Calu3 (cell line): Measurements from ENCODE around the gene CDH13. TPM values are rescaled to one million over a fixed set of nuclear protein-coding genes. Genes with fewer than 3 reads are reported as not detected.

Experiments used
- BruUV-seq: library from RNA; stranded (reverse); fragments of 400-500 nt; replicated peaks from 2 replicates; lab custom pipeline; 2021; lab: Mats Ljungman, UMichigan
- CTCF ChIA-PET: fragments of 300-600 bp; sonication (Branson Sonifier 250); formaldehyde crosslinking; loops from one replicate; lab custom pipeline; 2022; ENCODE audit warnings: antibody characterized with exemption; lab: Charles Lee
- DNase-seq: peaks from one replicate; pipeline ENCODE4 v3.0.0; 2022
- H3K27ac Mint-ChIP-seq: one replicate; pipeline ENCODE4 v1.8.0; 2022; ENCODE audit warnings: mixed read lengths; ENCODE audit not compliant: unreplicated experiment
- H3K27me3 Mint-ChIP-seq: one replicate; pipeline ENCODE4 v1.8.0; 2022; ENCODE audit warnings: mixed read lengths; ENCODE audit not compliant: unreplicated experiment
- H3K36me3 Mint-ChIP-seq: one replicate; pipeline ENCODE4 v1.8.0; 2022; ENCODE audit warnings: mild to moderate bottlenecking, moderate library complexity, mixed read lengths; ENCODE audit not compliant: insufficient read depth, unreplicated experiment
- H3K4me1 Mint-ChIP-seq: one replicate; pipeline ENCODE4 v1.8.0; 2022; ENCODE audit warnings: mild to moderate bottlenecking, low read depth, mixed read lengths; ENCODE audit not compliant: unreplicated experiment
- H3K4me3 Mint-ChIP-seq: one replicate; pipeline ENCODE4 v1.8.0; 2022; ENCODE audit warnings: mild to moderate bottlenecking, low read depth, moderate library complexity, mixed read lengths; ENCODE audit not compliant: unreplicated experiment
- H3K9me3 Mint-ChIP-seq: one replicate; pipeline ENCODE4 v1.8.0; 2022; ENCODE audit warnings: low read depth, mixed read lengths; ENCODE audit not compliant: unreplicated experiment
- CTCF ChIP-seq: fragments of 200-600 bp; IDR thresholded peaks from one replicate; pipeline ENCODE4 v1.8.0; 2022; ENCODE audit warnings: antibody characterized with exemption; ENCODE audit not compliant: unreplicated experiment
- intact Hi-C: fragments of 100-400 bp; cut with micrococcal nuclease; formaldehyde crosslinking; loops from one replicate; pipeline ENCODE4 v1.10.0; 2022; ENCODE audit not compliant: unreplicated experiment
- total RNA-seq: library from RNA; stranded (reverse); gene quantifications from 2 replicates; pipeline ENCODE4 v1.2.3, GENCODE V29; 2022

The CDH13 gene
- total RNA-seq, 1 experiment from 2014 or later = not detected

- no peak overlapping the region for H3K4me3 Mint-ChIP-seq
- DNase-seq = no peak
- BruUV-seq = no TSS peak
- intact Hi-C loops = no loop called here
- H3K27me3 Mint-ChIP-seq = no peaks in the 10 kb centered on the region
- no peaks in the 10 kb centered on the region for H3K36me3 Mint-ChIP-seq
- TF ChIP-seq CTCF = no peak
- no peak overlapping the region for H3K27ac Mint-ChIP-seq
- H3K9me3 Mint-ChIP-seq = peaks cover 14% of the 10 kb centered on the region
- CTCF ChIA-PET = no interaction called here
- no peaks in the 10 kb centered on the region for H3K4me1 Mint-ChIP-seq
These were observed 240.7 kb downstream of the CDH13 start for GRCh38 chr16:82867485-82867884.

GRCh38 chr16:82874271-82874670 lies 247.5 kb downstream of the CDH13 start:
- no TSS peak for BruUV-seq
- DNase-seq = no peak
- CTCF ChIA-PET = no interaction called here
- Mint-ChIP-seq H3K4me3 (no peak overlapping the region), H3K4me1 (no peaks in the 10 kb centered on the region), H3K9me3 (peaks cover 12% of the 10 kb centered on the region), H3K36me3 (no peaks in the 10 kb centered on the region), H3K27ac (no peak overlapping the region), H3K27me3 (no peaks in the 10 kb centered on the region)
- no peak for TF ChIP-seq CTCF
- intact Hi-C loops = no loop called here

- Mint-ChIP-seq H3K4me3 (no peak overlapping the region), H3K36me3 (no peaks in the 10 kb centered on the region), H3K27ac (no peak overlapping the region), H3K4me1 (no peaks in the 10 kb centered on the region), H3K27me3 (no peaks in the 10 kb centered on the region), H3K9me3 (peaks cover 11% of the 10 kb centered on the region)
- DNase-seq = no peak
- intact Hi-C loops = no loop called here
- no peak for TF ChIP-seq CTCF
- CTCF ChIA-PET = no interaction called here
- no TSS peak for BruUV-seq
These were observed 247.9 kb downstream of the CDH13 start for GRCh38 chr16:82874672-82875071.

GRCh38 chr16:82876951-82877350 lies 250.2 kb downstream of the CDH13 start:
- no peaks in the 10 kb centered on the region for H3K27me3 Mint-ChIP-seq
- BruUV-seq = no TSS peak
- DNase-seq = no peak
- peaks cover 9% of the 10 kb centered on the region for H3K9me3 Mint-ChIP-seq
- no peak overlapping the region for H3K27ac Mint-ChIP-seq
- H3K36me3 Mint-ChIP-seq = no peaks in the 10 kb centered on the region
- intact Hi-C loops = no loop called here
- no peaks in the 10 kb centered on the region for H3K4me1 Mint-ChIP-seq
- H3K4me3 Mint-ChIP-seq = no peak overlapping the region
- CTCF ChIA-PET = interaction anchor here (0.5 kb wide), 1 partner anchor 20 kb away, joined by 4 read pairs; no protein-coding TSS in a partner anchor
- no peak for TF ChIP-seq CTCF
